ENCODE results near the gene MAJIN. TPM values are rescaled to one million over a fixed set of nuclear protein-coding genes. Genes with fewer than 3 reads are reported as not detected.

The MAJIN gene
- total RNA-seq, 3 donors from 2014 or later = not detected

GRCh38 chr11:64897381-64898075 is 74.4 kb downstream of the MAJIN start:
- DNase-seq (peak in 1 of 3 donors; percentile 4), ATAC-seq (no peak)
- intact Hi-C loops (cut with DNase I, micrococcal nuclease) = no loop called here
- Histone ChIP-seq H3K9me3 (no peaks in the 10 kb centered on the region), H3K4me1 (ENCODE audit: low read depth) (no peaks in the 10 kb centered on the region), H3K36me3 (ENCODE audit: low read depth) (peaks cover 7% of the 10 kb centered on the region), H3K4me3 (no peak overlapping the region)
- TF ChIP-seq CTCF (IDR thresholded peaks at IDR 0.05) = no peak

GRCh38 chr11:64896448-64897022 is 75.4 kb downstream of the MAJIN start:
- Histone ChIP-seq H3K9me3 (no peaks in the 10 kb centered on the region), H3K36me3 (ENCODE audit: low read depth) (peaks cover 7% of the 10 kb centered on the region)
- intact Hi-C loops (cut with DNase I, micrococcal nuclease) = no loop called here

GRCh38 chr11:64894812-64895452 is 77.0 kb downstream of the MAJIN start:
- no peak for TF ChIP-seq CTCF (IDR thresholded peaks at IDR 0.05)
- ATAC-seq (no peak), DNase-seq (peak; percentile 33 to 67 (median 56))
- intact Hi-C loops (cut with DNase I, micrococcal nuclease) = loop anchor here (5.0 kb wide), 1 partner anchor 48 kb away; no protein-coding TSS in a partner anchor
- peaks cover 7% of the 10 kb centered on the region for H3K36me3 ChIP-seq (ENCODE audit: low read depth)
- peaks cover 1% of the 10 kb centered on the region for H3K4me1 ChIP-seq (ENCODE audit: low read depth)
- H3K4me3 ChIP-seq = no peak overlapping the region
- H3K9me3 ChIP-seq = no peaks in the 10 kb centered on the region

More at GRCh38 chr11:64896448-64897022, 75.4 kb downstream of the MAJIN start:
- no peak for ATAC-seq
- no peaks in the 10 kb centered on the region for H3K4me1 ChIP-seq (ENCODE audit: low read depth)
- no peak for TF ChIP-seq CTCF (IDR thresholded peaks at IDR 0.05)
- H3K4me3 ChIP-seq = no peak overlapping the region
- DNase-seq = peak in 2 of 3 donors; percentile 6 to 49

GRCh38 chr11:64894070-64894811 is 77.7 kb downstream of the MAJIN start:
- H3K9me3 ChIP-seq = no peaks in the 10 kb centered on the region
- intact Hi-C loops (cut with DNase I, micrococcal nuclease) = loop anchor here (5.0 kb wide), 1 partner anchor 47 kb away; no protein-coding TSS in a partner anchor
- DNase-seq (peak; percentile 94 to 98 (median 96)), ATAC-seq (peak; percentile 68)
- TF ChIP-seq CTCF (IDR thresholded peaks at IDR 0.05) = peak; percentile 83
- H3K36me3 ChIP-seq (ENCODE audit: low read depth) = peaks cover 7% of the 10 kb centered on the region
- H3K4me1 ChIP-seq (ENCODE audit: low read depth) = peaks cover 8% of the 10 kb centered on the region
- no peak overlapping the region for H3K4me3 ChIP-seq

All from mucosa of descending colon (tissue), 3 donors.